Activated T-helper 2 cell treated with anti-CD3 and anti-CD28 coated beads, Interferon-gamma antibody, Interleukin-2, Interleukin-4, amounts not matched to agents 10 μg/mL and 5 μg/mL and 100 μg/mL, durations not matched to agents 14 hours and 24 hours and 36 hours (primary cell): ENCODE measurements around the gene ATP9B. TPM values are rescaled to one million over a fixed set of nuclear protein-coding genes. Genes with fewer than 3 reads are reported as not detected.
A peak's percentile ranks its signal among the peaks of the same experiment; 100 is the strongest.

ENCODE experiments used
- DNase-seq: peaks from one replicate; pipeline ENCODE4 v3.0.0; 2021; ENCODE audit warnings: low spot score
- H3K27ac Mint-ChIP-seq: one replicate; pipeline ENCODE4 v1.8.0; 2021; ENCODE audit warnings: mixed read lengths
- H3K27me3 Mint-ChIP-seq: one replicate; pipeline ENCODE4 v1.8.0; 2021; ENCODE audit warnings: low read depth, mixed read lengths
- H3K36me3 Mint-ChIP-seq: one replicate; pipeline ENCODE4 v1.8.0; 2021; ENCODE audit warnings: low read depth, mixed read lengths
- H3K4me1 Mint-ChIP-seq: one replicate; pipeline ENCODE4 v1.8.0; 2021; ENCODE audit warnings: low read depth, mixed read lengths
- H3K4me3 Mint-ChIP-seq: one replicate; pipeline ENCODE4 v1.8.0; 2021; ENCODE audit warnings: low read depth, mild to moderate bottlenecking, moderate library complexity, mixed read lengths
- H3K9me3 Mint-ChIP-seq: one replicate; pipeline ENCODE4 v1.8.0; 2021; ENCODE audit warnings: mixed read lengths
- intact Hi-C: fragments of 100-400 bp; cut with micrococcal nuclease; formaldehyde crosslinking; loops from one replicate; pipeline ENCODE4 v1.15.1; 2023
- total RNA-seq: library from RNA; stranded (reverse); gene quantifications from 2 replicates; pipeline ENCODE4 v1.2.3, GENCODE V29; 2022

ATP9B gene
- total RNA-seq, 1 donor from 2014 or later = 27.6 TPM

DNA sequence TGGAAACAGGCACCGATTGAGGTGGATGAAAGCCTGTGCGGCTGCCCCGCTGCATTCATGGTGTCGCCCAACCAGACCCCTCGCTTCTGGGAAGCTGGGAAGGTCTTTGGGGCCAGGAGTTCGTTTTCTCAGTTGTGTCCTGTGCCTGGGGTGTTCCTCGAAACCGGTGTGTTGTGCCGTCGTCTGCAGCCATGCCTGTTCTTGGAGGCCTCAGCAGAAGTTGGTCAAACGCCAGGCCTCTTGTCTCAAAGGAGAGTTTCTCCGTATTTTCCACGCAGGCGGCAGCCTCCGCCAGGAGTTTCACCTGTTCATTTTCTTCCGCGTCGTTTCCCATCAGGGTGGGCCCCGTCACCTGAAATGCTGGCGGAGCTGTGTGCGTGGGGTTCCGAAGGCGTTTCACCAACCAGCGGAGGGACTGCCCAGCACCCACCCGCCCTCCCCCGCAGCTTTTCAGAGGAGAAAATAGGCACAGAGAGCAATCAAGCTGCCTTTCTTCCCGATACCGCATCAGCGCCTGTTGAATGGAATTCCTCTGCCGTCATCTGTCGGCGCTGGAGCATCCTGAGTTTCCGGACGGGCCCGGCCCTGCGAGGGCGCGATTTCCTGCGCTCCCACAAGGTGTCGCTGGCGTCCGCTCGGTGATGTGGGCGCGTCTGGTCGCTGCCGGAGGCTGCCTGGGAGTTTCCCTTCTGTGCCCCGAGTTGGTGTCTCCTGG lies 309.5 kb downstream of the ATP9B start:
- H3K36me3 Mint-ChIP-seq = peaks cover 9% of the 10 kb centered on the region
- no peak overlapping the region for H3K4me3 Mint-ChIP-seq
- peaks cover 11% of the 10 kb centered on the region for H3K4me1 Mint-ChIP-seq
- intact Hi-C loops = loop anchor here (1.0 to 2.0 kb wide), 4 partner anchors 14 to 266 kb away; no protein-coding TSS in a partner anchor
- no peaks in the 10 kb centered on the region for H3K27me3 Mint-ChIP-seq
- no peaks in the 10 kb centered on the region for H3K9me3 Mint-ChIP-seq
- no peak overlapping the region for H3K27ac Mint-ChIP-seq
- peak; percentile 71 for DNase-seq

DNA sequence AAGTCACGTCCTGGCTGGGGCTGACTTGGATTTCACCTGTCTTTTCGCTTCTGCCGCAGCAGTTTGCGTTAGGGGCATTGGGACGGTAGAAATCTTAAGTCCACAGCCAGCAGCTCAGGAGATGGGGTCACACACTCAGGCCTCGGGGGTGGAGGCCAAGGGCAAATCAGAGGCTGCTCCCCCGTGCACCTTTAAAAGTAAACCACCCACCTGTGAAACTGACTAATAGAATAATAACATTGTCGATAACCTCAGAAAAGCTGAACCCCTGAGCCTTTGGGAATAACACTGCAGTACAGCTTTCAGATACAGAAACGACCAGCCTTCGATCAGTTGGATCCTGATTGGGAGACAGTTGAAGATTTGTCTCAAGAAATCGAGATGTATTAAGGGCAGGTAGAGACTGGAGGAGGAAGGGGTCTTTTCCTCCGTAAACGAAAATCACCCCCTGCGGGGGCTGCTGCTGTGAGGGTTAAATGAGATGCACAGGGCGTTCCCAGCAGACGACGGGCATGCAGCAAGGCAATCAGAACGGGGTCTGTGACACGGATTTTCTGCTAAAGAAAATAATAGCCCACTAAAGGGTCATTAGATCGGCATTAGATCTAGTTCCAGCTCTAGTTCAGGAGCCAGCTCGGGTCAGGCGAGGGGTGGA lies 310.2 kb downstream of the ATP9B start:
- H3K27me3 Mint-ChIP-seq = no peaks in the 10 kb centered on the region
- H3K27ac Mint-ChIP-seq = no peak overlapping the region
- H3K4me1 Mint-ChIP-seq = peaks cover 11% of the 10 kb centered on the region
- DNase-seq = no peak
- H3K36me3 Mint-ChIP-seq = peaks cover 9% of the 10 kb centered on the region
- no peak overlapping the region for H3K4me3 Mint-ChIP-seq
- no peaks in the 10 kb centered on the region for H3K9me3 Mint-ChIP-seq
- intact Hi-C loops = loop anchor here (1.0 to 2.0 kb wide), 4 partner anchors 13 to 265 kb away; no protein-coding TSS in a partner anchor

DNA sequence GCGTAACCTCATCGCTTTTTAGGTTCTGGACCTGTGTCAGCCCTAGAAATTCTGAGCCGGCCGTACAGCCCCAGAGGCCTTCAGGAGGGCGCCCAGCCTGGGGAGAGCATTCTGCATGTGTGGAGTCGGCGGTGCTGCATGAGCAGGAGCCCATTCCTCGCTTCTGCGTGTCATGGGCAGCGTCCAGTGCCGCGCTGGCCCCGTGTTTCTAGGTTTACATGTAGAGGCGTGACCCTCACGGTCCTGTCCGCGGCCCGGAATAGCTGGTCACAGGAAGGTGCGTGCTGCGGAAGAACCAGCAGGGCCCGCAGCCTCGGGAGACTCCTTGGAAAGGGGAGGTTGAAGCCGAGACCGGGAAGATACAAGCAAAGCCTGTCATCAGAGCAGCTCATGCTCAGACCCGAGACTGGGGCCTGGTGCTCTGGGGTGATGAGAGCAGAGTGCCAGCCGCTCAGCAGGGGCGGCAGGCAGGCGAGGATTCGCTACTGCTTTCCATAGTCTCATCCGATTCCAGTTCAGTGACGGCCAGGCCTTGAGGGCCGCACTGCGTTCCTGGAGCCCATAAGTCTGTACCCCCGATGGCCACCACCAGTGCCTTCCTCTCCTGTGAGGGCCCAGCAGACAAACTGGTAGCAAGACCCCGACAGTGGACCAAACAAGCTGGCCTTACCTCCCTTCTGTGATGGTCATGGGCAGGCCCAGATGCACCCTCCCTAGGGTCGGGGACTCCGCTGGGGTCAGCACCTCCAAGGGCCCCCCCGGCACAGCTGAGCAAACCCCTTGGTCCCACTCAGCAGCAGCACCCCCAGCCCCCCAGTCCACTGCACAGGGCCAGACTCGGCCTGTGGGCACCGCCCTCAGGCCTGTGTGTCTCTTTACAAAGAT lies 311.0 kb downstream of the ATP9B start:
- intact Hi-C loops = loop anchor here (1.0 to 2.0 kb wide), 4 partner anchors 13 to 264 kb away; no protein-coding TSS in a partner anchor
- H3K27me3 Mint-ChIP-seq = no peaks in the 10 kb centered on the region
- no peak overlapping the region for H3K27ac Mint-ChIP-seq
- no peak overlapping the region for H3K4me3 Mint-ChIP-seq
- no peak for DNase-seq
- H3K4me1 Mint-ChIP-seq = peaks cover 11% of the 10 kb centered on the region
- H3K9me3 Mint-ChIP-seq = no peaks in the 10 kb centered on the region
- peaks cover 9% of the 10 kb centered on the region for H3K36me3 Mint-ChIP-seq

DNA sequence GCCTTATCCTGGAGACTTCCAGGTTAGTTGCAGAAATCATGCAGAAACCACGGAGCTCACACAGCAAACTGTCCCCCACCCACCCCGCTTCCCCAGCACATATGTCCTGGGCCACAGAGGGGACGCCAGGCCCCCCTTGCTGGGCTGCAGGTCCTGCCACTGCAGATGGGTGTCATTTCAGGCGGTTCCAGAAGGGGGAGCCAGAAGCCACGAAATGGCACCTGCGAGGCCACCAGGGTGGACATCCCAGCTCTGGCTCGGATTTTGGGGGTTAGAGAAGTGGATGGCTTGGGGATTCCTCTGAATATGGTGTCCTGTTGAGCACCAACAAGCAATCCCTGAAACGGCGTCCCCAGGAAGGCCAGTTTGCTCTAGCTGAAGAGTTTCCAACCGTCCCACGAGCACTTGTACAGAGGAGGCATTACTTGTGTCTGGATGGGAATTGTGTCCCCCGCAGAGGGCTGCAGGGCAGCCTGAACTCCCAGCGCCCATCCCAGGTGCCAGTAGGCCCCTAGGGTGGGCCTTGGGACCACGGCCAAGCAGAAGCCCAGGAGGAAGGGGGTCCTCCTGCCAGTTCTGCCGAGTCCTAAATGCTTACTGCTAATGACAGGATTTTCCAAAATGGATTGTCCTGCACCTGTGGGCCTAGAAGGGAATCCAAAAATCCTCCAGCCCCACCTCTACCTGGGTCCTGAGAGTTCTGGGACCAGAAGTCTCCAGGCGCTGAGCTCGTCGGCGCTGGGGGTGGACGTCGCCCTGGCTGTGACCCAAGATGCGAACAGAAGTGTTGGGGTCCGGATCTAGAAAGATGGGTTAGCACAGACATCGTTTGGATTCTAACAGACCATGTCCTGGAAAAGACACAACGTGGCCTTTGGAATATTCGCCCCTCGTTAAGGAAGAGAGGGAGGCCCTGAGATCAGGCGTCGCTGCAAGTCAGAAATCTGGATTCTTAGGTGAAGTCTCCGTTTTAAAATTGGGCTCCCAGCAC lies 311.9 kb downstream of the ATP9B start:
- no peaks in the 10 kb centered on the region for H3K27me3 Mint-ChIP-seq
- H3K36me3 Mint-ChIP-seq = peaks cover 9% of the 10 kb centered on the region
- H3K4me1 Mint-ChIP-seq = peaks cover 11% of the 10 kb centered on the region
- DNase-seq = no peak
- no peaks in the 10 kb centered on the region for H3K9me3 Mint-ChIP-seq
- no peak overlapping the region for H3K27ac Mint-ChIP-seq
- intact Hi-C loops = no loop called here
- H3K4me3 Mint-ChIP-seq = no peak overlapping the region

DNA sequence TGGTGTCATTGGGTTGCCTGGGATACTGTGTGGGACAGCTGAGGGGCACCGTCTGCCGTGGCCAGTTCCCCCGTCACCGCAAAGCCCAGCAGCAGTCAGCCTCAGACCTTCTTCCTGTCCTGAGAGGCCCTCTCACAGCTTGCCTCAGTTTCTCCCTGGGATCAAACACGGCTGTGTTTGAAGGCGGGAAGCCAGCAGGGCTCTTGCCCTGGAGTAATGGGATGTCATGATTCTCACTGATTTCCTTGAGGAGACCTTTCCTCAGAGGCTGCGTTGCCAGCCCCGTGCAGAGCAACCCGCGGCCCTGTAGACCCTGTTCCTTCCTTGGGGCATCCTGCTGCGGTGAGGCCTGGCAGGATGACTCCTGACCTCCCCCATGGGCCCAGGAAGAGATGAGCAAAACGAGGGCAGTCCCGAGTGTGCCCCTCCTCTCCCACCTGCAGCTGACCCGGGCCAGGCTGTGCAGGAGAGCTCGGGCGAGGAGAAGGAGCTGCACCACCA lies 312.7 kb downstream of the ATP9B start:
- no peak overlapping the region for H3K4me3 Mint-ChIP-seq
- DNase-seq = no peak
- H3K9me3 Mint-ChIP-seq = no peaks in the 10 kb centered on the region
- intact Hi-C loops = no loop called here
- H3K36me3 Mint-ChIP-seq = peaks cover 9% of the 10 kb centered on the region
- no peaks in the 10 kb centered on the region for H3K27me3 Mint-ChIP-seq
- H3K27ac Mint-ChIP-seq = no peak overlapping the region
- H3K4me1 Mint-ChIP-seq = peaks cover 11% of the 10 kb centered on the region

DNA sequence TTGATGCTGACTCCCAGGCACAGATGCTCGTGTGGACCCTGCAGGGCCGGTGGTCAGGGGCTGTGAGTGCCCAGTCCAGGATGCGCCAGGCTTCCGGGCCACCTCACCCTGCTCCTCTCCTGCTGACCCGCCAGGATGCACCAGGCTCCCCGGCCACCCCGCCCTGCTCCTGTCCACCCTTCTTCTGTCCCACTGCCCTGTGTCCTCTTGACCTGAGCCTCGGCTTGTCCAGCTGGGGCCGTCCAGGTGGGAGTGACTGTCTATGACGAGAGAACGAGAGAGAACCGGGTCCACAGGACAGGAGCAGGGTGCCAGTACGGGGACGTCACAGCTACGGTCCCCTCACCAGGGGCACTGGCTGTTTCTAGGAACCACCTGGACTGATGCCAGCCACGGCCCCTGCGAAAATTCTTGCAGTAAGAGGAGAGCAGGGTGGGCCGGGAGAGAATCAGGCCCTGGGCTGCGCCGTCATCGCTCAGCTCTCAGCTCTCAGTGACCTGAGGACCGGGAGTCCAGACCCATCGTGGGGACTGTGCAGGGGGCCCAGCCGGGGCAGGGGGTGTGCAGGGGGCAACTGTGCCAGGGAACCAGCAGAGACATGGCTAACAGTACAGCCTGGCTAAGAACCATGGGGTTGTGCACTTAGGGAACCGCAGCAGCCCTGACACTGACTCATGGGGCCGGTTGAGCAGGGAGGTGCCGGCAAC lies 313.6 kb downstream of the ATP9B start:
- Mint-ChIP-seq H3K4me3 (no peak overlapping the region), H3K4me1 (peaks cover 11% of the 10 kb centered on the region), H3K27me3 (peaks cover 2% of the 10 kb centered on the region), H3K36me3 (peaks cover 9% of the 10 kb centered on the region), H3K27ac (no peak overlapping the region), H3K9me3 (no peaks in the 10 kb centered on the region)
- DNase-seq = no peak
- intact Hi-C loops = no loop called here

DNA sequence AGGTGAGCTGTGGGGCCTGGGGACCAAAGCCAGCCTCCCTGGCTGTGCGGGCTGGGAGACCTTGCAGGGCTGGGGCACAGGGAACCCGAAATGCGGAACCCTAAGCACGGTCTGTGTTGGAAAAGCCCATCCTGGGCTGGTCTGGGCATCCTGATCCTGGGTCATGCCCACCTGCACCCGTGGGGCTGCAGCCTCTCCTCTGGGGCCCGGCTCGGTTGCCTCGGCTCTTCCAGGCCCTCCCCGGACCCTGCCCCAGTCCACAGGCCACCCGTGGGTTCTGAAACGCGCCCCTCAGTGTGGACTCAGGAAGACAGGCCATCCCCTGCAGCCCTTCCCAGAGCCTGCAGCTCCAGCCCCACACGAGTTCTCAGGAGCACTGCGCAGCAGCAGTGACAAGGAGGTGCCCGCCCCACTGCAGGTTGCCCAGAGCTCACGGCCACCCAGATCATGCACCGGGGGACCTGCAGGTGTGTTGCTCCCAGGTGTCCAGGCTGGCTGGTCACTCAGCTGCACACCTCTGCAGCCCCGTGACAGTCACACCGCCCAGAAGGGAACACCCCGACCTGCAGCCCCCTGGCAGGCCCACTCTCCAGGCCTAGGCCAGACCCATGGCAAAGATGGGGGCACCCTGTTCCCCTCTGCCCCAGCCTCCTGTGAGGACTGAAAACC lies 314.3 kb downstream of the ATP9B start:
- Mint-ChIP-seq H3K9me3 (no peaks in the 10 kb centered on the region), H3K27ac (no peak overlapping the region), H3K36me3 (peaks cover 5% of the 10 kb centered on the region), H3K27me3 (peaks cover 5% of the 10 kb centered on the region), H3K4me1 (peaks cover 14% of the 10 kb centered on the region), H3K4me3 (no peak overlapping the region)
- intact Hi-C loops = no loop called here
- no peak for DNase-seq

DNA sequence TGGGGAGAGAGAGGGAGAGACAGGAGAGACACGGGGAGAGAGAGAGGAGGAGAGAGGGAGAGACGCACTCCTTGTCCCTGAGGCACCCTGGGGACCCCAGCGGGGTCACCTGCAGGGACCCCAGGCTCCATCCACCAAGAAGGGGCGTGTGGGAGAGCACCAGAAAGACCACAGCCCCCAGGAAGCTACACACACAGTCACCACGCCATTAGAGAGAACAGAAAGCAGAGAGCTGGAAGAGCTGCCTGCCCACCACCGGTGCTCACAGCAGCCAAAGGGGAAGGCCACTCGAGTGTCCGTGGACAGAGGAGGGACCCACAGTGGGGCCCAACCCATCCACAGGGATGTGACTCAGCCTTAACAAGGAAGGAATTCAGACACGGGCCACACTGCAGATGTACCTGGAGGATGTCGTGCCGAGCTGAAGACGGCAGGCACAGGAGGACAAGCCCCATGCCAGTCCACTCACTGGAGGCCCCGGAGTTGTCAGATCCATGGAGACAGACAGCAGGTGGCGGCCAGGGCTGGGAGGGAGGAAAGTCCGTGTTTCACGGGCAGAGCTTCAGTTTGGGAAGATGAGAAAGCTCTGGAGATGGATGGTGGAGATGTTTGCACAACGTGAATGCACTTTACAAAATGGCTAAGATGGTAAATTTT lies 315.1 kb downstream of the ATP9B start:
- Mint-ChIP-seq H3K27ac (no peak overlapping the region), H3K4me3 (no peak overlapping the region), H3K9me3 (no peaks in the 10 kb centered on the region), H3K4me1 (peaks cover 9% of the 10 kb centered on the region), H3K36me3 (no peaks in the 10 kb centered on the region), H3K27me3 (peaks cover 12% of the 10 kb centered on the region)
- DNase-seq = no peak
- intact Hi-C loops = no loop called here

DNA sequence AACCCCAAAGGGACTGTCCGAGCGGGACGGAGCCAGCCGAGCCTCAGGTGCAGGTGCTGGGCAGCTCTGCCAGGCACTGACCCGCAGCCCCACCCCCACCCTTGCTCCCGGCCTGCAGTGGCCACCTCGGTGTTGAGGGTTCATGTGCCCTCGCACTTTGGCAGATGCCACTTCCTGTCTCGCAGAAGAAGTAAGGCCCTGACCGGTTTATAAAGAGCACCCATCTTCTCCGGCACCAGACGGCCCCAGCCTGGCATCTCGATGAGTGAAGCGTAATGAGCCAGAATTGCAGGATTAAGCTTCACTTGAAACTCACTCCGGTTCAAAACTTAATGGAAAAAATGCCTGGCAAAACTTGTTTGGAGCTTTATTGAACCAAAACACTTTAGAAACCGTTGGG lies 315.6 kb downstream of the ATP9B start:
- H3K27ac Mint-ChIP-seq = no peak overlapping the region
- H3K36me3 Mint-ChIP-seq = no peaks in the 10 kb centered on the region
- no peak overlapping the region for H3K4me3 Mint-ChIP-seq
- peaks cover 16% of the 10 kb centered on the region for H3K27me3 Mint-ChIP-seq
- peaks cover 6% of the 10 kb centered on the region for H3K4me1 Mint-ChIP-seq
- H3K9me3 Mint-ChIP-seq = no peaks in the 10 kb centered on the region
- intact Hi-C loops = no loop called here
- no peak for DNase-seq

DNA sequence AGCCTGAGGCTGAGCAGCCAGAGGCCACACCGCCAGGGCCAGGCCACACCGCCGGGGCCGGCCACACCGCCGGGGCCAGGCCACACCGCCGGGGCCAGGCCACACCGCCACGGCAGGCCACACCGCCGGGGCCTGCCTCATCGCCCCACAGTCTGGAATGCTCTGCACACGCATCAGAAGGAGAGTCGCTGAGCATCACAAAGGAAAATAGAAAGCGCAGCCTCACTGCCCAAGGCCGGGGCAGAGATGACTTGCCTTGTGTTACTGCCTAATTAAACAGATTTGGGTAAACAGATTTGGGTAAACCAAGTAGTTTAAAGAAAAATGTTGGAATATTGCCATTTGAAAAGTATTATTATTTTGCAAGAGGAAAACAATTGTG lies 316.1 kb downstream of the ATP9B start:
- DNase-seq = no peak
- Mint-ChIP-seq H3K36me3 (no peaks in the 10 kb centered on the region), H3K9me3 (no peaks in the 10 kb centered on the region), H3K4me3 (no peak overlapping the region), H3K27ac (no peak overlapping the region), H3K27me3 (peaks cover 18% of the 10 kb centered on the region), H3K4me1 (peaks cover 6% of the 10 kb centered on the region)
- intact Hi-C loops = no loop called here
